ENCODE results near the gene RASA3. TPM values are rescaled to one million over a fixed set of nuclear protein-coding genes. Genes with fewer than 3 reads are reported as not detected.

Gene RASA3
- total and polyA plus RNA-seq, 2 donors (not counting 3 experiments of a cell fraction or from before 2014, with no cell fraction given) = 26.5 to 53.8 TPM

DNA sequence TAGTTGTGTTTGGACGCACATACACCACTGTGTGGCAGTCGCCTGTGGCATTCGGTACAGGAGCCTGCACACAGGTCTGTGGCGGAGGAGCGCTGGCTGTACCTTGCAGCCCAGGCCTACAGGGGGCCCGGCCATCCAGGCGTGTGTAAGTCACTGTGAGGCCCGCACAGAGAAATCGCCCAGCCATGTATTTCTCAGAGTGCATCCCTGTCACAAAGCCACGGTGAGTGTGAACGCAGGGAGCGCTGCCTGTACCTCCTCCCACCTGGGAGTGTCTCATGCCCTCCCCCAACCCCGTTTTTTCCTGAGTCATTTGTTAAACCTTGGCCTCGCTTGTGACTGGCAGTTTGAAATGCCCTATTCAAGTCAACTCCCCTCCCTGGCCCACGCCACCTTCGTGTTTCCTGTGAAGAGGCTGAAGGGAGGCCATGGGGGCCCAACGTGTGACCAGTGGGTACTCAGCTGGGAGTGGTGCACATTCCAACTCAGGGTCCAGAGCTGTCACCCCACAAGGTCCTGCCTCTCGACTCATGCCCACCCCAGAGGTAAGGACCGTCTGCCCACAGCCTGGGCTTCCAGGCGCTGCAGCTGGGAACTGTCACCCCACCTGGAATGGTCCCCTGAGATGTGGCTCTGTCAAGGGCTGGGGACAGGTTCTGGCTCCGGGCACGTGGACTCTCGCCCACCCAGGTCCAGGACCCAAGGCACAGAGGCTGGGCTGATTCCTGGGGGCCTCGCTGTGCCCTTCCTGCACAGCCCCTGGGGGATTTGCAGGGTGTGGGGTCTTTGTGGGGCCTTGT lies 11.6 kb upstream of the RASA3 start:
- H4K20me1 ChIP-seq (replicated peaks; ENCODE audit: control insufficient read depth, extremely low read depth, insufficient read depth, low read length) = no peaks in the 10 kb centered on the region
- intact Hi-C loops (cut with micrococcal nuclease) = no loop called here
- H3K4me2 ChIP-seq (ENCODE audit: insufficient read depth, low read length) = no peak overlapping the region
- FAIRE-seq = no peak
- H3K9ac ChIP-seq (replicated peaks; ENCODE audit: extremely low read depth, insufficient read depth, low read length) = no peak overlapping the region
- BruUV-seq (replicated peaks) = no TSS peak
- H3K27me3 ChIP-seq (ENCODE audit: control insufficient read depth in 2 of 2, insufficient read depth in 2 of 2, low read length in 2 of 2) = peaks cover 0 to 3% of the 10 kb centered on the region in 2 experiments
- DNase-seq (ENCODE audit: low read depth, low spot score) = no peak
- TF ChIP-seq CTCF (IDR thresholded peaks at IDR 0.05; ENCODE audit: extremely low read depth in 1 of 2, insufficient read depth in 1 of 2, low read depth in 1 of 2, low read length in 2 of 2) = peak in 1 of 2 donors; percentile 23
- no peak for TF ChIP-seq JUN (IDR thresholded peaks at IDR 0.05; ENCODE audit: borderline replicate concordance, insufficient read depth, insufficient read length, low read depth)
- no peak for TF ChIP-seq POLR2AphosphoS5 (IDR thresholded peaks at IDR 0.05; ENCODE audit: insufficient read depth, low read depth, low read length)
- TF ChIP-seq FOS (IDR thresholded peaks at IDR 0.05; ENCODE audit: borderline replicate concordance, insufficient read depth, low read length) = no peak
- H2AFZ ChIP-seq (ENCODE audit: low read depth, low read length) = no peak overlapping the region
- no peaks in the 10 kb centered on the region for H3K36me3 ChIP-seq (ENCODE audit: control insufficient read depth in 2 of 2, extremely low read depth in 1 of 2, insufficient read depth in 2 of 2, low read length in 2 of 2)
- ChIA-PET CTCF (interaction anchor here (1.0 to 1.4 kb wide), 3 partner anchors 9 to 17 kb away, joined by 3 to 4 read pairs (median 4); partner anchors contain the start of gene RASA3), POLR2A (no interaction called here)
- H3K27ac ChIP-seq (ENCODE audit: insufficient read depth, low read depth, low read length) = no peak overlapping the region
- no peaks in the 10 kb centered on the region for H3K9me1 ChIP-seq (replicated peaks; ENCODE audit: control insufficient read depth, extremely low read depth, insufficient read depth, low read length)
- dilution Hi-C loops (cut with MboI; ENCODE audit: extremely low pct_ligation_motif_present, low sequenced_read_pairs) = no loop called here
- H3K4me3 ChIP-seq (replicated peaks in 1 of 3; ENCODE audit: insufficient read depth in 1 of 3, low read depth in 1 of 3, low read length in 3 of 3) = no peak overlapping the region
- no peaks in the 10 kb centered on the region for H3K9me3 ChIP-seq (replicated peaks; ENCODE audit: control insufficient read depth, insufficient read depth, low read length)
- no peaks in the 10 kb centered on the region for H3K4me1 ChIP-seq (ENCODE audit: control insufficient read depth, extremely low read depth, insufficient read depth, low read length)
- no peaks in the 10 kb centered on the region for H3K79me2 ChIP-seq (ENCODE audit: control insufficient read depth, insufficient read depth, low read length)

All from endothelial cell of umbilical vein (primary cell).